Measurements from ENCODE around the gene SPATA45. TPM values are rescaled to one million over a fixed set of nuclear protein-coding genes. Genes with fewer than 3 reads are reported as not detected.
"Not testable (repeated sequence)": the region's sequence is repeated elsewhere in the genome, so short reads cannot be mapped to it uniquely, and the experiment has no call there.

The SPATA45 gene
- not detected for total RNA-seq
- polyA plus RNA-seq: not detected
- long read RNA-seq, donor 1: 0 reads
- long read RNA-seq, donor 2: 0 reads
- long read RNA-seq, donor 3: 0 reads
- long read RNA-seq, donor 4: 0 reads

DNA sequence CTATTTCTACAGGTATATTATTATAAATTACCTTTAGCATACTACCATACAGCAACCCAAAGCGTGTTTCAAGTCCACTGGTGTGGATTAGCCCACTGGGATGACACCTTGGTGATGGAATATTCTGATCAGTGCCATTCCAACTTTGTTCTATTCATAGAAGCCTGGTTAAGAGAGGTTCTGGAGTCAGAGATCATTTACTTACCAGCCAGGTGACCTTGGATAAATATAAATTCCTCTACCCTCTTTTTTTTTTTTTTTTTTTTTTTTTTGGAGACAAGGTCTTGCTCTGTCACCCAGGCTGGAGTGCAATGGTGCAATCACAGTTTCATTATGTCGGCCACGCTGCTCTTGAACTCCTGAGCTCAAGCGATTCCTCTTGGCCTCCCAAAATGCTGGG, at the start of gene SPATA45:
TSS of gene SPATA45 (minus strand) at position 101 of the 400 bp plus-strand sequence. CDS start 11,500 bp downstream, outside the sequence.
- ATAC-seq (no peak), DNase-seq (no peak)
- 95% methylated on average over 4 of the region's 4 CpGs for WGBS
- Histone ChIP-seq H3K27ac (ENCODE audit: low read length) (no peak within 1 kb of the TSS), H3K4me1 (ENCODE audit: control insufficient read depth, insufficient read depth, low read length) (no peaks in the 10 kb centered on the region), H3K4me3 (ENCODE audit: low read length) (no peak within 1 kb of the TSS), H3K9me3 (ENCODE audit: control insufficient read depth, low read length) (no peaks in the 10 kb centered on the region), H3K27me3 (ENCODE audit: control insufficient read depth, insufficient read depth) (no peaks in the 10 kb centered on the region)
- intact Hi-C loops (cut with DNase I): no loop called here

DNA sequence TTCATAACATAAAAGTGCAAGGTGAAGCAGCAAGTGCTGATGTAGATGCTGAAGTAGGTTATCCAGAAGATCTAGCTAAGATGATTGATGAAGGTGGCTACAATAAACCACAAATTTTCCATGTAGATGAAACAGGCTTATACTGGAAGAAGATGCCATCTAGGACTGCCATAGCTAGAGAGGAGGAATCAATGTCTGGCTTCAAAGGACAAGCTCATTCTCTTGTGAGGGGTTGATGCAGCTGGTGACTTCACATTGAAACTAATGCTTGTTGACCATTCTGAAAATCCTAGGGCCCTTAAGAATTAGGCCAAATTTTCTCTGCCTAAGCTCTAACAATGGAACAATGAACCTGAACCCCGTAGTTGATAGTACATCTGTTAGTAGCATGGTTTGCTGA, 44.7 kb upstream of the SPATA45 start:
- no peaks in the 10 kb centered on the region for H3K27me3 ChIP-seq (ENCODE audit: control insufficient read depth, insufficient read depth)
- H3K27ac ChIP-seq (ENCODE audit: low read length): no peak overlapping the region
- WGBS: 97% methylated on average over 1 of the region's 1 CpG
- H3K4me1 ChIP-seq (ENCODE audit: control insufficient read depth, insufficient read depth, low read length): no peaks in the 10 kb centered on the region
- ATAC-seq (no peak), DNase-seq (no peak)
- H3K4me3 ChIP-seq (ENCODE audit: low read length): no peak overlapping the region
- H3K9me3 ChIP-seq (ENCODE audit: control insufficient read depth, low read length): no peaks in the 10 kb centered on the region
- intact Hi-C loops (cut with DNase I): no loop called here

DNA sequence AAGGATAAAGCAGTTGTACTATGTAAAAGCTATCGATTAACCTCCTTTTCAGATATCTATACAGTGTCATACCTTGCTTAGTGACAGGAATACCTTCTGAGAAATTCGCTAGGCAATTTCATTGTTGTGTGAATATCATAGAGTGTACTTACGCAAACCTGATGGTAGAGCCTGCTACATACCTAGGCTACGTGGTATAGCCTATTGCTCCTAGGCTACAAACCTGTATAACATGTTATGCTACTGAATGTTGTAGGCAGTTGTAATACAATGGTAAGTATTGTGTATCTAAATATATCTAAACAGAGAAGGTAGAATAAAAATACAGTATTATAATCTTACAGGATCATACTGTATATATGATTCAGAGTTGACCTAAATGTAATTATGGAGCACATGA, 37.1 kb upstream of the SPATA45 start:
- intact Hi-C loops (cut with DNase I): no loop called here
- DNase-seq (no peak), ATAC-seq (no peak)
- Histone ChIP-seq H3K9me3 (ENCODE audit: control insufficient read depth, low read length) (no peaks in the 10 kb centered on the region), H3K4me3 (ENCODE audit: low read length) (no peak overlapping the region), H3K27ac (ENCODE audit: low read length) (no peak overlapping the region), H3K4me1 (ENCODE audit: control insufficient read depth, insufficient read depth, low read length) (no peaks in the 10 kb centered on the region), H3K27me3 (ENCODE audit: control insufficient read depth, insufficient read depth) (no peaks in the 10 kb centered on the region)
- 83% methylated on average over 4 of the region's 4 CpGs for WGBS

DNA sequence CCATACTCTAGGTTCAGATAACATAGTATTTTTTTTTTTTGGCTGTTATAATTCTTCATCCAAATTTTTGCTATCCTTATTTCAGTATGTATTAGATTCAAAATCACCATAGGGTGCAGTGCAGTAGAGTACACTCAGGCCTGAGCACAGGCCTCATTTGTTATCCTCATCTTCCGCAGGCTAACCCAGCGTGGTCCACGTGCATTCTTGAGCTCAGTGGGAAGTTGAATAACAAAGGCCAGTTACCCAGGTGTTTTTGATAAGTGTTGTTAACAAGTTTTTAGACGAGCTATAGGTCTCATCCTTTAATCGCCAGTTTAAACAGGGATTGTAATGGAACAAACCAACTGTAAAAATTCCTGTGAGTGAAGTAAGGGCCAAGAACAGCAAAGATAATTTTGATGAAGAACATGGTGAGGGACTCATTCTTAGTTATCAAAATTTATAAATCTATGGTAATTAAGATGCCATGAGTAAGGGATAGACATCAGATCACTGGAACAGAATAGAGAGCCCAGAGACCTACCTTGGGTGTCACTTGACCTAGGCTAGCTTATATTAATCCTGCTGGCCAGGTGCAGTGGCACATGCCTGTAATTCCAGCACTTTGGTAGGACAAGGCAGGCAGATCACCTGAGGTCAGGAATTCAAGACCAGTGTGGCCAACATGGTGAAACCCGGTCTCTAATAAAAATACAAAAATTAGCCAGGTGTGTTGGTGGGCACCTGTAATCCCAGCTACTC, 32.7 kb upstream of the SPATA45 start:
- intact Hi-C loops (cut with DNase I): no loop called here
- no peaks in the 10 kb centered on the region for H3K27me3 ChIP-seq (ENCODE audit: control insufficient read depth, insufficient read depth)
- no peaks in the 10 kb centered on the region for H3K4me1 ChIP-seq (ENCODE audit: control insufficient read depth, insufficient read depth, low read length)
- ATAC-seq (no peak), DNase-seq (no peak)
- no peak overlapping the region for H3K4me3 ChIP-seq (ENCODE audit: low read length)
- no peaks in the 10 kb centered on the region for H3K9me3 ChIP-seq (ENCODE audit: control insufficient read depth, low read length)
- WGBS: 80% methylated on average over 6 of the region's 6 CpGs
- no peak overlapping the region for H3K27ac ChIP-seq (ENCODE audit: low read length)

DNA sequence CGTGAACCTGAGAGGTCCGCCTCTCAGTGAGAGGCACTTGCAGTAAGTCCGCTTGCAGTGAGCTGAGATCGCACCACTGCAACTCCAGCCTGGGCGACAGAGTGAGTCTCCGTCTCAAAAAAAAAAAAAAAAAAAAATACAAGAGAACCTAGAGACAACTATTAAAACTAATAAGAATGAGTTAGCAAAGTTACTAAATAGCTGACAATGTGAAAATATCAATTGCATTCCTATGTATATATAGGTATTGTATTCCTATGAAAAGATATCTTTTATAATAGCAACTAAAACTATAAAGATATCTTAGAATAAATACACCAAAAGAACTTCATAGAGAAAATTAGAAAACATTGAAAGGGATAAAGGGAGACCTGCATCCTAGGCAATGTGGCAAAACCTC, 31.0 kb upstream of the SPATA45 start:
- Histone ChIP-seq H3K27ac (ENCODE audit: low read length) (no peak overlapping the region), H3K27me3 (ENCODE audit: control insufficient read depth, insufficient read depth) (no peaks in the 10 kb centered on the region), H3K4me3 (ENCODE audit: low read length) (no peak overlapping the region), H3K9me3 (ENCODE audit: control insufficient read depth, low read length) (no peaks in the 10 kb centered on the region), H3K4me1 (ENCODE audit: control insufficient read depth, insufficient read depth, low read length) (no peaks in the 10 kb centered on the region)
- WGBS: 98% methylated on average over 6 of the region's 6 CpGs
- ATAC-seq (no peak), DNase-seq (no peak)
- intact Hi-C loops (cut with DNase I): no loop called here

DNA sequence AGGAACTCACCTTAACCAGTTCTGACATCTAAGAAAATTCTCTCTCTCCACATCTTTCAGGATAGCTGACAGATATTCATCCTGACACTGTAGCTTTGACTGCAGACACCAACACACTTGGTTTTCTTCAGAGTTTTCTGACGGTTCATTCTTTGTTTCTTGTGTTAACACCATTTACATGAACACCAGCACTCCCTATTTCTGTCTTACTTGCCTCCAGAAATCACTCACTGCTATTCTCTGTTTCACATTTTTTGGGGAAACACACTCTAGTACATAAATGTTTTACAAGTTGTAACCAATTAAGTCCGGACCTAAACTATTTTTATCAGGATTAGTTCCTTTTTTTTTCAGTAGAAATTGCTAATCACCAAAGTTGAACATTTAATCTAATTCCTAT, 26.1 kb upstream of the SPATA45 start:
- intact Hi-C loops (cut with DNase I): no loop called here
- Histone ChIP-seq H3K4me3 (ENCODE audit: low read length) (no peak overlapping the region), H3K4me1 (ENCODE audit: control insufficient read depth, insufficient read depth, low read length) (no peaks in the 10 kb centered on the region), H3K27ac (ENCODE audit: low read length) (no peak overlapping the region), H3K9me3 (ENCODE audit: control insufficient read depth, low read length) (no peaks in the 10 kb centered on the region), H3K27me3 (ENCODE audit: control insufficient read depth, insufficient read depth) (no peaks in the 10 kb centered on the region)
- DNase-seq: no peak
- ATAC-seq: no peak
- 63% methylated on average over 2 of the region's 2 CpGs for WGBS

DNA sequence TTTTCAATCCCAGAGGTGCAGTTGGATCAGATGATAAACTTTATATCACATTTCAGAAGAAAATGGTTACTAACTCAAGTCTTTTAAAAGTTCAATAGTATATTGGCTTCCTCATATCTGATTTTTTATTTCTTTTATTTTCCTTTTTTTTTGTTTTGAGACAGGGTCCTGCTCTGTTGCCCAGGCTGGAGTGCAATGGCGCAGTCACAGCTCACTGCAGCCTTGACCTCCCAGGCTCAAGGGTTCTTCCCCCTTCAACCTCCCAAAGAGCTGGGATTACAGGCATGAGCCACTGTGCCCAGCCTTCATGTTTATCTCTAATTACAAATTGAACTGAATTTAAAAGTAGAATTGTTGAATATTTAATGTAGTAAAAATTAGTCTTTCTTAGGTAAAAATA, 24.5 kb upstream of the SPATA45 start:
- Histone ChIP-seq H3K4me1 (ENCODE audit: control insufficient read depth, insufficient read depth, low read length) (no peaks in the 10 kb centered on the region), H3K4me3 (ENCODE audit: low read length) (no peak overlapping the region), H3K27me3 (ENCODE audit: control insufficient read depth, insufficient read depth) (no peaks in the 10 kb centered on the region), H3K9me3 (ENCODE audit: control insufficient read depth, low read length) (no peaks in the 10 kb centered on the region), H3K27ac (ENCODE audit: low read length) (no peak overlapping the region)
- no peak for ATAC-seq
- intact Hi-C loops (cut with DNase I): no loop called here
- DNase-seq: no peak
- 100% methylated on average over 1 of the region's 1 CpG for WGBS

DNA sequence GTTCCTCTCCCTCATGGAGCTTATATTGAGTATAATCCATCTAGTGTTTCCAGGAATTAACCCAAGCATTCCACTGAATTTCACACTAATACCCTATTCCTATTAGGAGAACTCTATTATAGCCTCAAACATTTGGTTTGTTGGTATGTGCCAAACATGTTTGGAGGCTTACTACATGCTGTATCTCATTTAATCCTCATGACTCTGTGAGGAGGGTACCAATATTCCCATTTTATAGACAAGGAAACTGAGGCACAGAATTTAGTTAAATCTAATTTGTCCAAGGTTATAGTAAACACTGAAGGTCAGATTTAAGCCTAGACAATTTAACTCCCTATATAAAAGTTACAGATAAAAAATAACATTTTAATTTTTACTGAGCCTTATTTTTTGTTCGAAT, 19.7 kb upstream of the SPATA45 start:
- no peaks in the 10 kb centered on the region for H3K27me3 ChIP-seq (ENCODE audit: control insufficient read depth, insufficient read depth)
- H3K9me3 ChIP-seq (ENCODE audit: control insufficient read depth, low read length): no peaks in the 10 kb centered on the region
- intact Hi-C loops (cut with DNase I): no loop called here
- H3K4me1 ChIP-seq (ENCODE audit: control insufficient read depth, insufficient read depth, low read length): no peaks in the 10 kb centered on the region
- WGBS: 97% methylated on average over 1 of the region's 1 CpG
- ATAC-seq (no peak), DNase-seq (no peak)
- H3K27ac ChIP-seq (ENCODE audit: low read length): no peak overlapping the region
- H3K4me3 ChIP-seq (ENCODE audit: low read length): no peak overlapping the region

DNA sequence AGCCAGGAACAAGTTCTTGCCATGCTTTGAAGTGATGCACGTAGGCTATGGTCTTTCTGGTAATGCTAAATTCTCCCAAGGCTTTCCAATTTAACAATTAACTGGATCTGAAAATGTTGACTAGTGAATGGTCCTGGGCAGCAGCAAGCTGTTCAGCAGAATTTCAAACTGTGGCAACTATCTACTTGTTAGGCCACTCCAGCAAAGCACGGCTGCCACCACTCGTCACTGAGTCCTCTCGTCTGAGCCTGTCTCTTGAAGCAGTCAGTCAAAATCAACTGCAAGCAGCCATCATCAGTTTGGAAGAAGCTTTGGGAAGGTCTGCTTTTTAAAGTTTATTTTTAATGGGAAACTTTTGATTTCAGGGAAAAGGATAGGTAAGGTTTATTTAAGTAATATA, 16.8 kb upstream of the SPATA45 start:
- WGBS: 77% methylated on average over 4 of the region's 4 CpGs
- ATAC-seq (no peak), DNase-seq (no peak)
- H3K27ac ChIP-seq (ENCODE audit: low read length): no peak overlapping the region
- H3K4me3 ChIP-seq (ENCODE audit: low read length): no peak overlapping the region
- peaks cover 1% of the 10 kb centered on the region for H3K4me1 ChIP-seq (ENCODE audit: control insufficient read depth, insufficient read depth, low read length)
- intact Hi-C loops (cut with DNase I): no loop called here
- H3K9me3 ChIP-seq (ENCODE audit: control insufficient read depth, low read length): no peaks in the 10 kb centered on the region
- no peaks in the 10 kb centered on the region for H3K27me3 ChIP-seq (ENCODE audit: control insufficient read depth, insufficient read depth)

DNA sequence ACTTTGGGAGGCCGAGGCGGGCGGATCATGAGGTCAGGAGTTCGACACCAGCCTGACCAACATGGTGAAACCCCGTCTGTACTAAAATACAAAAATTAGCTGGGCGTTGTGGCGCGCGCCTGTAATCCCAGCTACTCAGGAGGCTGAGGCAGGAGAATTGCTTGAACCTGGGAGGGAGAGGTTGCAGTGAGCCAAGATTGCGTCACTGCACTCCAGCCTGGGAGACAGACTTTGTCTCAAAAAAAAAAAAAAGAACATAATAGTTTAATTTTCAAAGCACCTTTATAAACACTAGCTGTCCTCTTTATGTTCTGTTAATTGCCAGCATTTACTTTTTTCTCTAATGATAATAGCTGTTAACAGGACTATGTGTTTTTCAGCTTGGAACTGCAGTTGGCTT, 15.9 kb upstream of the SPATA45 start:
- intact Hi-C loops (cut with DNase I); H3K4me3 ChIP-seq (ENCODE audit: low read length); H3K9me3 ChIP-seq (ENCODE audit: control insufficient read depth, low read length); ATAC-seq; H3K27me3 ChIP-seq (ENCODE audit: control insufficient read depth, insufficient read depth); H3K4me1 ChIP-seq (ENCODE audit: control insufficient read depth, insufficient read depth, low read length); H3K27ac ChIP-seq (ENCODE audit: low read length); DNase-seq: not testable (repeated sequence)
- 90% methylated on average over 10 of the region's 10 CpGs for WGBS

DNA sequence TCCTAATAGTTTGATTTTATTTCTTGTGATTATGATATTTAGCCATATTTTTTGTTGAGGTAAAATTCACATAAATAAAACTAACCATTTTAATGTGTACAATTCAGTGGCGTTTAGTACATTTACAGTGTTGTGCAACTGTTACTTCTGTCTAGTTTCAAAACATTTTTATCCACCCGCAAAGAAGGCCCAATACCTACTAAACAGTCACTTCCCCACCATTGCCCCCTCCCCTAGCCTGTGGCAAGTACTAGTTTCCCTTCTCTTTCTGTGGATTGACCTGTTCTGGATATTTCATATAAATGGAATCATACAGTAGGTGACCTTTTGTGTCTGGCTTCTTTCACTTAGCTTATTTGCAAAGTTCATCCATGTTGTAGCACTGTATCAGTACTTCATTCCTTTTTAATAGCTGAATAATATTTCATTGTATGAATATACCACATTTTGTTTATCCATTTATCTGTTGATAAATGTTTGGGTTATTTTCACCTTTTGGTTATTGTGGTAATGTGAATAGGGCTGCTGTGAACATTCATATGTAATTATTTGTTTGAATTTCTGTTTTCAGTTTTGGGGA, 14.8 kb upstream of the SPATA45 start:
- no peak for DNase-seq
- H3K4me3 ChIP-seq (ENCODE audit: low read length): no peak overlapping the region
- H3K9me3 ChIP-seq (ENCODE audit: control insufficient read depth, low read length): no peaks in the 10 kb centered on the region
- H3K27ac ChIP-seq (ENCODE audit: low read length): no peak overlapping the region
- no peaks in the 10 kb centered on the region for H3K27me3 ChIP-seq (ENCODE audit: control insufficient read depth, insufficient read depth)
- no peak for ATAC-seq
- peaks cover 5% of the 10 kb centered on the region for H3K4me1 ChIP-seq (ENCODE audit: control insufficient read depth, insufficient read depth, low read length)
- intact Hi-C loops (cut with DNase I): no loop called here
- WGBS: 85% methylated on average over 2 of the region's 2 CpGs

Measured in right cardiac atrium (tissue), 5 donors.